ENCODE results near the gene NELFA.

NELFA gene

GRCh38 chr4:1961563-1961962, 47.2 kb downstream of the NELFA start:
- no peak for DNase-seq

GRCh38 chr4:1961038-1961437, 47.7 kb downstream of the NELFA start:
- DNase-seq = no peak

GRCh38 chr4:1960170-1960825, 48.5 kb downstream of the NELFA start:
- no peak for DNase-seq

GRCh38 chr4:1959104-1959384, 49.7 kb downstream of the NELFA start:
- no peak for DNase-seq

- no peak for DNase-seq
These were observed 50.3 kb downstream of the NELFA start for GRCh38 chr4:1958276-1959103.

GRCh38 chr4:1956631-1957030, 52.1 kb downstream of the NELFA start:
- no peak for DNase-seq

- no peak for DNase-seq
These were observed 55.4 kb downstream of the NELFA start for GRCh38 chr4:1953335-1953734.

GRCh38 chr4:1952719-1953118, 56.1 kb downstream of the NELFA start:
- no peak for DNase-seq

GRCh38 chr4:1952058-1952700, 56.6 kb downstream of the NELFA start:
- no peak for DNase-seq

- DNase-seq = no peak
These were observed 58.4 kb downstream of the NELFA start for GRCh38 chr4:1950369-1950768.

GRCh38 chr4:1948892-1949436, 59.8 kb downstream of the NELFA start:
- DNase-seq = no peak

GRCh38 chr4:1948232-1948631, 60.5 kb downstream of the NELFA start:
- DNase-seq = no peak

- no peak for DNase-seq
These were observed 62.9 kb downstream of the NELFA start for GRCh38 chr4:1945912-1946311.

GRCh38 chr4:1945124-1945895, 63.5 kb downstream of the NELFA start:
- DNase-seq = no peak

- no peak for DNase-seq
These were observed 64.8 kb downstream of the NELFA start for GRCh38 chr4:1943928-1944327.

GRCh38 chr4:1940566-1940965, 68.2 kb downstream of the NELFA start:
- DNase-seq = no peak

GRCh38 chr4:1939664-1940509, 68.9 kb downstream of the NELFA start:
- no peak for DNase-seq

- no peak for DNase-seq
These were observed 70.7 kb downstream of the NELFA start for GRCh38 chr4:1938027-1938426.

- no peak for DNase-seq
These were observed 71.2 kb downstream of the NELFA start for GRCh38 chr4:1937550-1937949.

GRCh38 chr4:1933700-1934099, 75.1 kb downstream of the NELFA start:
- no peak for DNase-seq

- no peak for DNase-seq
These were observed 76.0 kb downstream of the NELFA start for GRCh38 chr4:1932736-1933135.

Data from effector CD8-positive, alpha-beta T cell (primary cell).